Measurements from ENCODE around the gene ZNF597.

Gene ZNF597

DNA sequence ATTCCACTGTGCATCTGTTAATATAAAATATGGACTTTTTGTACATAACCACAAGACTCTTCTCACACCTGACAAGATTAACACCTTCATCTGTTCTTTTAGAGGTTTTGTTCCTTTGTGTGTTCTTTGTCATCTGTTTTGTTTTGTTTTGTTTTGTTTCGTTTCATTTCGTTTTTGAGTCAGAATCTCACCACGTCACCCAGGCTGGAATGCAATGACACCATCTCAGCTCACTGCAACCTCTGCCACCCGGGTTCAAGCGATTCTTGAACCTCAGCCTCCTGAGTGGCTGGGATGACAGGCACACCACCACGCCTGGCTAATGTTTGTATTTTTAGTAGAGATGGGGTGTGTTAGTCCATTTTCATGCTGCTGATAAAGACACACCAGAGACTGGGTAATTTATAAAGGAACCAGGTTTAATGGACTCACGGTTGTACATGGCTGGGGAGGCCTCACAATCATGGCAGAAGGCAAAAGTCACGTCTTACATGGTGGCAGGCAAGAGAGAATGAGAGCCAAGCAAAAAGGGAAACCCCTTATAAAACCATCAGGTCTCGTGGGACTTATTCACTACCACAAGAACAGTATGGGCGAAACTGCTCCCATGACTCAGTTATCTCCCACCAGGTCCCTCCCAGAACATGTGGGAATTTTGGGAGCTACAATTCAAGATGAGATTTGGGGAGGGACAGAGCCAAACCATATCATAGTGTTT is 29.7 kb upstream of the ZNF597 start:
- Histone ChIP-seq H3K4me1 (ENCODE audit: control insufficient read depth in 1 of 2, insufficient read depth in 1 of 2, low read depth in 1 of 2, low read length in 1 of 2) (no peaks in the 10 kb centered on the region), H3K27ac (no peak overlapping the region), H3K27me3 (no peaks in the 10 kb centered on the region), H3K4me3 (ENCODE audit: low read depth in 1 of 2, low read length in 1 of 2) (no peak overlapping the region), H3K9me3 (no peaks in the 10 kb centered on the region), H3K36me3 (peaks cover 33% of the 10 kb centered on the region)
- TF ChIP-seq, protein P1, sequence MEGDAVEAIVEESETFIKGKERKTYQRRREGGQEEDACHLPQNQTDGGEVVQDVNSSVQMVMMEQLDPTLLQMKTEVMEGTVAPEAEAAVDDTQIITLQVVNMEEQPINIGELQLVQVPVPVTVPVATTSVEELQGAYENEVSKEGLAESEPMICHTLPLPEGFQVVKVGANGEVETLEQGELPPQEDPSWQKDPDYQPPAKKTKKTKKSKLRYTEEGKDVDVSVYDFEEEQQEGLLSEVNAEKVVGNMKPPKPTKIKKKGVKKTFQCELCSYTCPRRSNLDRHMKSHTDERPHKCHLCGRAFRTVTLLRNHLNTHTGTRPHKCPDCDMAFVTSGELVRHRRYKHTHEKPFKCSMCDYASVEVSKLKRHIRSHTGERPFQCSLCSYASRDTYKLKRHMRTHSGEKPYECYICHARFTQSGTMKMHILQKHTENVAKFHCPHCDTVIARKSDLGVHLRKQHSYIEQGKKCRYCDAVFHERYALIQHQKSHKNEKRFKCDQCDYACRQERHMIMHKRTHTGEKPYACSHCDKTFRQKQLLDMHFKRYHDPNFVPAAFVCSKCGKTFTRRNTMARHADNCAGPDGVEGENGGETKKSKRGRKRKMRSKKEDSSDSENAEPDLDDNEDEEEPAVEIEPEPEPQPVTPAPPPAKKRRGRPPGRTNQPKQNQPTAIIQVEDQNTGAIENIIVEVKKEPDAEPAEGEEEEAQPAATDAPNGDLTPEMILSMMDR (IDR thresholded peaks at IDR 0.05), result no peak

DNA sequence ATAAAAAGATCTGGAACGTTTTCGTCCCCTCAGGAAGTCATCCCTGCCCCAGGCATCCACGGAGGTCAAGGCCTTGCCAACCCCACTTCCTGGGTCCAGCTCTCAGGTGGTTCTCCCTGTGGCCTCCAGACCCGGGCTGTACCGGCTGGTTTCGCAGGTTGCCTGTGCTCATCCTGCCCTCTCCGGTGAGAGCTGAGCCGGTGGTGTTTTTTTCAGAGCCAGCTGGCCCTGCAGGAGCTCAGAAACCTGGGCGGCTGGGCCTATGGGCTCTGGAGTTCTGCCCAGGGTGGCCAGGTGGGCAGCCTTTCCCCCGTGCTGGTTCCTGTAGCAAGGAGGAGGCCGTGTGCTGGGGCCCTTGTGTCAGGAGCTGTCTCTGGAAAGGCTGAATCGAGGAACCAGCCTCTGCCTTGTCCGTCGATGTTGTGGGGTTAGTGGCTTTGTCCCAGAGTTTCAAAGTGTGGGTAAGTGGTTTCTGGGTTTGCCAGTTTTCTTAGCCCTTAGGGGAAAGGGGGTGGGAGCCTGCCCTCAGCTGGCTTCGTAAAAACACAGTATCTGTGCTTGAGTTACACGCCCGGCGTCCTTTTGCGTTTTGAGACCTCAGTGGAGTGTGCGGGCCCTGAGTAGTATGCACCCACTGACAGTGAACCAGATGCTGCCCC is 28.3 kb upstream of the ZNF597 start:
- H3K4me3 ChIP-seq (ENCODE audit: low read depth in 1 of 2, low read length in 1 of 2), result no peak overlapping the region
- no peaks in the 10 kb centered on the region for H3K4me1 ChIP-seq (ENCODE audit: control insufficient read depth in 1 of 2, insufficient read depth in 1 of 2, low read depth in 1 of 2, low read length in 1 of 2)
- no peaks in the 10 kb centered on the region for H3K27me3 ChIP-seq
- TF ChIP-seq, protein P1 (IDR thresholded peaks at IDR 0.05), result no peak
- H3K27ac ChIP-seq, result no peak overlapping the region
- H3K9me3 ChIP-seq, result no peaks in the 10 kb centered on the region
- peaks cover 39% of the 10 kb centered on the region for H3K36me3 ChIP-seq

DNA sequence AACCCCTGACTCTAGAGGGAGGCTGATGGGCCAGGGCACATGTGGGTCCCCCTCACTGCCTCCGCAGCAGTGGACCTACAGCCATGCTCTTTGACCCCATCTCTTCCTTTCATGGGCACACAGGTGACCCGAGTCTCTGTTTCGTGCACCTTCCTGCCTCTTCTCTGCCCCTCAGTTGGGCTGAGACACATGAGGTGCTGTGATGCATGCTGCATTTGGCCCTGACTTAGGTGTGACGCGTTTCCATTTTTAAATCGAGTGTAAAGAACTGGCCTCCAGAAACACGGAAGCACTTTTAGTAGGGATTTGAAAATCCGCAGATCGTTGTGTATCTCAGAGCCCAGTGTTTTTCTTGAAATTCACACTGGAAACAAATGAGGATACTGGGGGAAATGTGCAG is 27.4 kb upstream of the ZNF597 start:
- Histone ChIP-seq H3K27me3 (no peaks in the 10 kb centered on the region), H3K27ac (no peak overlapping the region), H3K9me3 (no peaks in the 10 kb centered on the region), H3K4me1 (ENCODE audit: control insufficient read depth in 1 of 2, insufficient read depth in 1 of 2, low read depth in 1 of 2, low read length in 1 of 2) (no peaks in the 10 kb centered on the region), H3K4me3 (ENCODE audit: low read depth in 1 of 2, low read length in 1 of 2) (no peak overlapping the region), H3K36me3 (peaks cover 42% of the 10 kb centered on the region)
- TF ChIP-seq, protein P1 (IDR thresholded peaks at IDR 0.05), result no peak

DNA sequence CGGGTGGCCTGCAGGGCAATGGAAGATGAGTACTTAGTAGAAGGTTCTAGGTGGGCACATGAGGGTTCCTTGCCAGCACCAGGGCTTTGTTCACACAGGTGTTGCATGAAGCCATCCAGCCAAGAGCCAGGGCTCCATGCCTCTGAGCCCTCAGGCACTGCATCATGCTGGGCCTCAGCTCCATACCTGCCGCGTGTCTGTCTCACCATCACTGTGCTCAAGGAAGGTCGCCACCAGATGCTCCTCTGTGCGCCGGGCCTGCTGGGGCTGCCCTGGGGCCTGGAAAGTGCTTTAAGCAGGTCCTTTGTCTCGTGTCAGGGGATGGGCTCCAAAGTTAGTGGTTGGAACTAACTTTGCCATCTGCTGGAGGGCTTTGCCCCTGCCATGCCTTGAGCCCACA is 26.4 kb upstream of the ZNF597 start:
- TF ChIP-seq, protein P1 (IDR thresholded peaks at IDR 0.05), result no peak
- no peak overlapping the region for H3K4me3 ChIP-seq (ENCODE audit: low read depth in 1 of 2, low read length in 1 of 2)
- no peaks in the 10 kb centered on the region for H3K27me3 ChIP-seq
- no peaks in the 10 kb centered on the region for H3K4me1 ChIP-seq (ENCODE audit: control insufficient read depth in 1 of 2, insufficient read depth in 1 of 2, low read depth in 1 of 2, low read length in 1 of 2)
- peaks cover 47% of the 10 kb centered on the region for H3K36me3 ChIP-seq
- no peak overlapping the region for H3K27ac ChIP-seq
- no peaks in the 10 kb centered on the region for H3K9me3 ChIP-seq

DNA sequence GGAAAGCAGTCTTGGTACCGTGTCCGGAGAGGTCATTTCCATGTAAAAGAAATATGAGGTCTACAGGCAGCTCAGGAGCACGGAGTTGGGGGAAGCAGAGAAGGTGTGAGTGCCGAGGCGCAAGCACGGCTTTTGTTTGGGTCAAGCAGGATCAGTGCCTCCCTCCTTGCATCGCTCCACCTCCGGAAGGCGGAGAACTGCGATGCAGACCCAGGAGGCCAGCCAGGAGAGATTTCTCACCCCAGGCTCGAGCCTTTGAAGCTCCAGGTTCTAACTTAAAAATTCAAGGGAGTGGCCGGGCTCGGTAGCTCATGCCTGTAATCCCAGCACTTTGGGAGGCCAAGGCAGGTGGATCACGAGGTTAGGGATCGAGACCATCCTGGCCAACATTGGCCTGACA is 25.2 kb upstream of the ZNF597 start:
- Histone ChIP-seq H3K36me3 (peaks cover 47% of the 10 kb centered on the region), H3K4me3 (ENCODE audit: low read depth in 1 of 2, low read length in 1 of 2) (no peak overlapping the region), H3K27me3 (no peaks in the 10 kb centered on the region), H3K4me1 (ENCODE audit: control insufficient read depth in 1 of 2, insufficient read depth in 1 of 2, low read depth in 1 of 2, low read length in 1 of 2) (peaks cover 6 to 9% of the 10 kb centered on the region in 2 experiments), H3K27ac (no peak overlapping the region), H3K9me3 (no peaks in the 10 kb centered on the region)
- TF ChIP-seq, protein P1 (IDR thresholded peaks at IDR 0.05), result no peak

Data from neutrophil (primary cell).